HL-60/S4 treated with phorbol 12-myristate 13-acetate at 8.2 ng/mL for 4 days and 3 days (cell line): Measurements from ENCODE around the gene ST8SIA1.
"Not testable (repeated sequence)": the region's sequence is repeated elsewhere in the genome, so short reads cannot be mapped to it uniquely, and the experiment has no call there.

Experiments used
- in situ Hi-C: fragments of 300-500 bp; cut with MboI; formaldehyde crosslinking; loops from 2 replicates; pipeline ENCODE4 v1.15.0; 2022; ENCODE audit warnings: low sequenced_read_pairs

Gene ST8SIA1, protein sequence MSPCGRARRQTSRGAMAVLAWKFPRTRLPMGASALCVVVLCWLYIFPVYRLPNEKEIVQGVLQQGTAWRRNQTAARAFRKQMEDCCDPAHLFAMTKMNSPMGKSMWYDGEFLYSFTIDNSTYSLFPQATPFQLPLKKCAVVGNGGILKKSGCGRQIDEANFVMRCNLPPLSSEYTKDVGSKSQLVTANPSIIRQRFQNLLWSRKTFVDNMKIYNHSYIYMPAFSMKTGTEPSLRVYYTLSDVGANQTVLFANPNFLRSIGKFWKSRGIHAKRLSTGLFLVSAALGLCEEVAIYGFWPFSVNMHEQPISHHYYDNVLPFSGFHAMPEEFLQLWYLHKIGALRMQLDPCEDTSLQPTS

DNA sequence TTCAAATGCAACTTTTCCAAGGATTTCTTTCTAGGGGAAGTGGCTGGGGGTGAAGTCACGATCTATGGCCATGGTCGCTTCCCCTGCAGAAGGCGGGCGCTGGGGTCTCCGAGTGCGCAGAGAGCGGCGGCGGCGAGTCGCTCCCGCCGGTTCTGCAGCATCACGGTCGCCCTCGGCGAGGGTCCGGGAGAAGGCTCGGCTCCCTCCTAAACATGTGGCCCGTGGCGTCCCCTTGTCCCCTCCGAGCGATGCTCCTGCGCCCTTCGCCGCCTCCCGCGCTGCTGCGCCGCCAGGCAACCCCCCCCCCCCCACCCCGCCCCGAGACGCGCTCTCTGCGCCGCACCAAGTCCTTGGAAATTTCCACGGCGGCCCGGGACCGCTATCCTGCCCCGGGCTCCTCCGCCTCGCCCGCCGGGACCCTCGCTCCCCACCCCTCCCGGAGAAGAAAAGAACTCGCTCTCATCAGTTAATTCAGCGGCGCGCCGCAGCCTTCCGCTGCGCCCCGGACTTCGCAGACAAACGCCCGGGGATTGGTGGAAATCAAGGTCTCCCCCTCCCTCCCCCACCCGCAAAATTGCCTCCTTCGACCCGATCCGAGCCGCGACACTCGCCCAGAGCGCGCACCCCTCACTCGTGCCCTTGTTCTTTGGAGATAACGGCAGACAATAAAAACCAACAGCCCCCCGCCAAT lies at the start of gene ST8SIA1:
Gene ST8SIA1, minus strand, starts transcription at position 298 of the 691 bp plus-strand sequence. CDS start 475 bp downstream, outside the sequence.
- in situ Hi-C loops: no loop called here

DNA sequence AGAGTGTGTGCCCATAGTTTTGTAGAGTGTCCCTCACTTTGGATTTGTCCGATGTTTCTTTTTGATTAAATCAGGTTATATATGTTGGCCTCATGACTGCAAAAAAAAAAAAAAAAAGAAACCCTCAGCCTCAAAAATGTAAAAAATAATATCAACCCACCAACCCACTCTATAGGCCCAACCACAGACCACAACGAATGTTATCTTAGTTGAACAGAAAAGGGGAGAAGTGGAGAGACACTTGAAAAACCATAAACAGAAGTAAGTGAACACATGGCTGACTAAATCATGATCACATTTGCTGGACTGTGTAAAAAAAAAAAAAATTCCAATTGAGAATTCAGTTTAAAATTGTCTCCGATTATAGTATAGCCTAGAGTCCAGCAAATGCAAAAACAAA lies 45.5 kb upstream of the ST8SIA1 start:
- in situ Hi-C loops: no loop called here

DNA sequence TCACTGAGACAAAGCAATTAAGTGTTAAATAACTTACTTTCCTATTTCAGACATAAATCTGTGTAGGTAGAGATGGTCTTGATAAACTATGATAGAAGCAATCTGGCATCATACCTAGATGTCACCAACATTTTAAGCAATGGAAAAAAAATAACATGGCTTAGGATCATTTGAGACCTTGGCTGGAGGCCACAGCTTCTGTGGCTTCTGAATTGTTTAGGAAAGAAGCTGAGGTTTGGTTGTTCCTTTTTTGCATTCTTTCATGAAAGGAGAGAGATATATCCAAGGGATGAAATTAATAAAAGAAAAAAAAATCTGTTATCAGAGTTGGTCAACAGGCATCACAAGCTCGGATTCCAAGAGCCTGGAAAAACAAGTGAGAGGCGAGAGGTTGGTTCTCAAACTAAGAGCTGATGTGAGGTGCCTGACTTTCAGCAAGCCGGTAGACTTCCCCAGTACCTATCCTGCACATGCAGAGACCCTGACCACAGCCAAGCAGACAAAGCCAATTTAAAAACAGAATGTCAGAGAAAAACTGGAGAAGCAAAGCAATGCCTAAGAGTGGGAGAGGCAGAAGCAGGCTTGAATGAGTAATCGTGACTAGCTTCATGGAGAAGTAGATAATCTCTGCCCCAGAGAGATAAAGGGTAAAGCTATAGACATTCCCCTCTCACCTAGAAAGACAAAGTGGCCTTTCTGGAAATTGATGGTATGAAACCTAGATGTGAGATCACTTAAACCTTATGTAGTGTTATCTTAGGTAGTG lies 43.4 kb upstream of the ST8SIA1 start:
- in situ Hi-C loops: no loop called here

DNA sequence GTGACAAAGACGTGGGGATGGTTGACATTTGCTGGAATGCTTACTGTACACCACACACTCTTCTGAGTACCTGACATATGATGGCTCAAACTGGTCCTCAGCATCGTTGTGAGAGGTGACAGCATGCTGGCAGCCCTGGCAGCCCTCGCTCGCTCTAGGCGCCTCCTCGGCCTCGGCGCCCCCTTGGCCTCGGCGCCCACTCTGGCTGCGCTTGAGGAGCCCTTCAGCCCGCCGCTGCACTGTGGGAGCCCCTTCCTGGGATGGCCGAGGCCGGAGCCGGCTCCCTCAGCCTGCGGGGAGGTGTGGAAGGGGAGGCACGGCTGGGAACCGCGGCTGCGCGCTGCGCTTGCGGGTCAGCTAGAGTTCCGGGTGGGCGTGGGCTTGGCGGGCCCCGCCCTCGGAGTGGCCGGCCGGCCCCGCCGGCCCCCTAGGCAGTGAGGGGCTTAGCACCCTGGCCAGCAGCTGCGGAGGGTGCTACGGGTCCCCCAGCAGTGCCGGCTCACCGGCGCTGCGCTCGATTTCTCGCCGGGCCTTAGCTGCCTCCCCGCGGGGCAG lies 42.2 kb upstream of the ST8SIA1 start:
- in situ Hi-C loops: not testable (repeated sequence)

DNA sequence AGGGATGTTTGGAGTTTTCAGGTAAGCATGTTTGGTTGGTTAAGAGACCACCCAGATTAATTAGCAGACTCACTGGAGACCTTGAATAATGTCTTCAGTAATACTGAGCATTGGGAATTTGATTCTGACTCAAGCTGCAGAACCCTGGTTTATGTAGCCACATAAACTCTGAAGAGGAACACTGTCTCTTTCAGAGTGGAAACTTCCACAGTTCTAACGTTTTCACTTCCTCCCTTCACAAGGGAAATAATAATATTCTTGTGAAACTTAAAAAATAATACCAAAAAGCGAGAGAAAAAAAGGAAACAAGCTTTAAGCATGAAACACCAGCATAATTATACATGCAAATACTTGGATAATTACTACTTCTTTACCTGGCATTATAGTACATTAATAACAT lies 40.0 kb upstream of the ST8SIA1 start:
- in situ Hi-C loops: no loop called here

DNA sequence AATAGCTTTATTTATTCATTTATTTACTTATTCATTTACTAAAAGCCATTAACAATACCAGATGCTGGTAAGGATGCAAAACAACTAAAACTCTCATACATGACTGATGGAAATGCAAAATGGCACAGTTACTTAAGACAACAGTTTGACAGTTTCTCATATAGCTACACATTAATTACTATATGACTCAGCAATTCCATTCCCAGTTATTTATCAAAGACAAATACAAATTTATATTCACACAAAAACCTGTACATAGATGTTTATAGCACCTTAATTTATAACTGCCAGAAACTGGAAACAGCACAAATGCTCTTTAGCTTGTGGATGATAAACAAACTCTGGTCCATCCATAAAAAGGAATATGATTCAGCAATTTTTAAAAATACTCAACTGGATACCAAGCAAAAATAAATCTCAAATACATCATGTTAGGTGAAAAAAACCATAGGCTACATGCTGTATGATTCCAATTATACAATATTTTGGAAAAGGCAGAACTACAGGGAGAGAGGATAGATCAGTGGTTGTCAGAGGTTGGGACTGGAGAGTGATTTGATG lies 37.9 kb upstream of the ST8SIA1 start:
- in situ Hi-C loops: no loop called here

DNA sequence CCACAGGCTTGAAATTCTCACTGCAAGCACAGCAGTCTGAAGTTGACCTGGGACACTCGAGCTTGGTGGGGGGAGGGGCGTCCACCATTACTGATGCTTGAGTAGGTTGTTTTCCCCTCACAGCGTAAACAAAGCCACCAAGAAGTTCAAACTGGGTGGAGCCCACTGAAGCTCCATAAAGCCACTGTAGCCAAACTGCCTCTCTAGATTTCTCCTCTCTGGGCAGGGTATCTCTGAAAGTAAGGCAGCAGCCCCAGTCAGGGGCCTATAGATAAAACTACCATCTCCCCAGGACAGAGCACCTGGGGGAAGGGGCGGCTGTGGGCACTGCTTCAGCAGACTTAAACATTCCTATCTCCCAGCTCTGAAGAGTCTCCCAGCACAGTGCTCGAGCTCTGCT lies 31.7 kb upstream of the ST8SIA1 start:
- in situ Hi-C loops: no loop called here

DNA sequence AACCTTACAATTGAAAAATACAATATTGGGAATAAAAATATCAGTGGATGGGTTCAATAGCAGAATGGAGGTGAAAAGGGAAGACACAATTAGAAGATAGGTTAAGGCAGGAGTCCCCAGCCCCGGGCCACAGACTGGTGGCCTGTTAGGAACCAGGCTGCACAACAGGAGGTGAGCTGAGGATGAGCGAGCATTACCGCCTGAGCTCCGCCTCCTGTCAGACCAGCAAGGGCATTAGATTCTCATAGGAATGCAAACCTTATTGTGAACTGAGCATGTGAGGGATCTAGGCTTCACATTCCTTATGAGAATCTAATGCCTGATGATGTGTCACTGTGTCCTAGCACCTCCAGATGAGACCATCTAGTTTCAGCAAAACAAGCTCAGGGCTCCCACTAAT lies 27.3 kb upstream of the ST8SIA1 start:
- in situ Hi-C loops: no loop called here

DNA sequence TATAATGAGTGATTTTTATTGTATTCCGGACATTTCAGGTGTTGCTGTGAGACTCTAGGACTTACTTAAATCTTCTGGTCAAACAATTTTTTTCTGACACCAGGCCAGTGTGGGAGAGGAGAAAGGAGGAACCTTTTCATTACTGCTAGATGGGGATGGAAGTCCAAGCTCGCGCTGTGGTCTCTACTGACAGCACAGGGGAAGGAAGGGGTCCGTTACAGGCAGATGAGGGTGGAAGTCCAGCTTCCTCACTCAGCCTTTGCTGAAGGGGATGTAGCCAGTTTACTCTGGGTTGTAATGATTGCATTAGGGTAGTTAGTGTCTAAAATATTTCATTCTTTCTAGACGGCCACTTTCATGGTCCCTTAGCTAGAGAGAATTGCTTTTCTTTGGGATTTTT lies 26.3 kb upstream of the ST8SIA1 start:
- in situ Hi-C loops: no loop called here

DNA sequence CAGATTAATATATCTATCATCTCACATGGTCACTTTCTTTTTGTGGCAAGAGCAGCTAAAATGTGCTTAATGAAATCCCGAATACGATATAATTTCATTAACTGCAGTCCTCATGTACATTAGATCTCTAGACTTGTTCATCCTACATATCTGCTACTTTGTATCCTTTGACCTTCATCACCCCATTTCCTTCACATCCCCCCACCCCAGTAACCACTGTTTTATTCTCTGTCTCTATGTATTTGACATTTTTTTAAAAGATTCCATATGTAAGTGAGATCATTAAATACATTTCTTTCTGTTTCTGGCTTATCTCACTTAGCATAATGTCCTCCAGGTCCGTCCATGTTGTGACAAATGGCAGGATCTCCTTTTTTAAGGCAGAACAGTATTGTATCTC lies 23.0 kb upstream of the ST8SIA1 start:
- in situ Hi-C loops: no loop called here

DNA sequence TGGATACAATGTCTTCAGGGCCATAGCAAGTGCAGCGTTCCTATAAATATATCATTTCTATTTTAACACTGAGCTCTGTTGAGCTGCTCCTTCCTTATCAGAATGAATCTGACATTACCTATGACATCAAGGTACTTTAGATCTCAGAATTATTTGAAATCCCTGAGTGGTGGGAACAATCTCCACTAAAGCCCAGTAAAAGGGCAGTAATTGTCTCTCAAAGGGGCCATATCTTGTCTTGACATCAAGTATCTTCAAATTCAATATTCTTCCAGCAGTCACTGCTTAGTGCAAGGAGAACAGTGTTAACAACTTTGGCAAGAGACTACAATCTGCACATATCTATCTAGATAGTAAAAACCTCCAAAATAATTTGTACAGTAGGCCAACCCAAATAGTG lies 21.7 kb upstream of the ST8SIA1 start:
- in situ Hi-C loops: no loop called here

DNA sequence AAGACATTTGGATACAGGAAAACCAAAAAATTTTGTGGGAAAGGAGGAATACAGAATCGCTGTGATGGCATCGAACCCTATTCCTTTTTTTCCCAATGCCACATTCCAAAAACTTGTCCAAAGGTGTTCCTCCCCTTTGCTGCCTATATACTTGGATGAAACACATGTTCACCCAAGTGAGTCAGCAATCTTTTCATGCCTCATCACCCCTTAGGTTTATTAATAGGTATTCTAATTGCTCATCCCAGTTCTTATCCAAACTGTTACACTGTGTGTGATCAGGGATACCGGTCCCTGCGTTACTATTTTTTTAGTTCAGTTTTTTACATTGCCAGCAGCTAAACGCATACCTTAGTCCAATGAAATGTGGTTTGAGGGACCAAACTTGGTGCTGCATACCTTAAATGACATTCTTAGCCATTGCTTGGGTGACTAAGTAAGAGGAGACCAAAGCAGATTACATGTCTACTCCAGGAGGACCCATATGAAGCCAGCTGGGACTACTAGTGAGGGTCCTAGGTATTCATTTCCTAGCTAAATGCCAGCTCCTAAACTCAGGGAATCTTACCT lies 20.6 kb upstream of the ST8SIA1 start:
- in situ Hi-C loops: no loop called here

DNA sequence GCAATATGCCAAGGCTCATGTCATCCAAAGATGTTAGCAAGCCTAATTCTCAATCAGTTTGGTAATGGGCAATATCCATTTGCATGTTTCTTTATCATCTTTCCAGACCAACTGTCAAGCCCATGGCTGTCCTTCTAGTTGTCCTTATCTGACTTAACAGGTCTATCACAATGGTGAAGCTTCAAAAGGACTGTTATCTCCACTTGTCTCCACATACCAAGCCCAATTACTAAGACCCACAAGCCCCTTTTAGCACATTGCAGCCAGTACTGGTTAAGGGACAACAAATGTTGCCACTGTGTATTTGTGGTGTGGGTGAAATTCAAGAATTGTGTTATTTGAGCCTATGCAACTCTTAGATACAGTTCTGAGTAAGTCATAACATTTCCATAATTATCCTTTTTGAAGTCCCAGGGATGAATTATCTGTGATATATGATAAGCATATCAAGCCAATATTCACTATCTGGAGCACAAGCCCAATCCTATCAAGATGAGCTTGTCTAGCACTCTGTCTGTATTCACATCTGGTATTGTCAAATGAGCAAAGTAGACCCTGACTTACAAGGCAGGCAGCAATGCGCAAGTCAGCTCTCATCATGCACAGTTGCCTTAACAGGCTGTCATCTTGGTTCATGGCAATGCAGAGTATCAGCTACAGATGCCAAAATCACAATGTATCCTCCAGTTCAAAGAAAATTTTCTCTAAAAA lies 19.3 kb upstream of the ST8SIA1 start:
- in situ Hi-C loops: no loop called here

DNA sequence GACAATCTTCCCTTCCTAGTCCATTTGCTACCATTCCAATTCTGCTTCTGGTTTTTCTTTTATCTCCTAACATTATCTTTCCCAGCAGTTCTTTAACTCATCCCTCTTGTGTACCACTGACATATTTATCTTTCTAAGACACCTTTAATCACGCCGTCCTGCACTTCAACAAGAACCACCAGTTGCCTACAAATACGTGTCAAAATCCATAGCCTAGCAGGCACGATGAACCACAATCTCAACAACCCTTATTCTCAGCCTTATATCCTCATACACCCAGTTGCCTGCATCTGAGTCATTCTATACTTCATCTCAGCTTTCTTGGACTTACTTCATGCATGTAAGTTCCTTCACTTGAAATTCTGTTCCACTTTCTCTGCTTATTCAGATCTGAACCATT lies 16.4 kb upstream of the ST8SIA1 start:
- in situ Hi-C loops: no loop called here

DNA sequence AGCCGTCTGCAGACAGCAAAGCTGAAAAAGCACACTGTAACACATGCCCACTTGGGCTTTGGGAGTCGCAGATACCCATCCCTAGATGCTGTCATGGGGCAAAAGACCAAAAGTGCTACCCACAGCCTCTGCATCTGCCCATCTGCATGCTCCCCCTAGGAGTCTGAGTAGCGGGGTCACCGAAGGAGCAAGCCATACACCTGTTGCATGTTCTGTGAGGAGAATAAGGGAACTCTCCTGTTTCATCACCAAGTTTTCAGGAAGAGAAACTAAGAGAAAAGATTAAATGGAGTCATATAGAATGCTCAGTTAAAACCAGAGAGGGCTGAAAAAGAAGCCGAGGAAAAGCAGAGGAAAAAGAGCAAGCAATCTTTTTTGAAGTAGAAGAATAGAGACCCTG lies 13.7 kb upstream of the ST8SIA1 start:
- in situ Hi-C loops: no loop called here

DNA sequence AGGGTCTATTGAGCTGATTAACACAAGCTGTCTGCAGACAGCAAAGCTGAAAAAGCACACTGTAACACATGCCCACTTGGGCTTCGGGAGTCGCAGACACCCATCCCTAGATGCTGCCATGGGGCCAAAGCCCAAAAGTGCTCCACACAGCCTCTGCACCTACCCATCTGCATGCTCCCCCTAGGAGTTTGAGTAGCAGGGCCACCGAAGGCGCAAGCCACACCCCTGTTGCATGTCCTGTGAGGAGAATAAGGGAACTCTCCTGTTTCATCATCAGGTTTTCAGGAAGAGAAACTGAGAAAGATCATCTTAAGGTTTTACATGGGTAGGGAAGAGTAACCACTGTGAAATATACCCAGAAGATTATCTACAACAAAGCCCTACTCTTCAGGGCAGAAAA lies 5.6 kb upstream of the ST8SIA1 start:
- in situ Hi-C loops: no loop called here

DNA sequence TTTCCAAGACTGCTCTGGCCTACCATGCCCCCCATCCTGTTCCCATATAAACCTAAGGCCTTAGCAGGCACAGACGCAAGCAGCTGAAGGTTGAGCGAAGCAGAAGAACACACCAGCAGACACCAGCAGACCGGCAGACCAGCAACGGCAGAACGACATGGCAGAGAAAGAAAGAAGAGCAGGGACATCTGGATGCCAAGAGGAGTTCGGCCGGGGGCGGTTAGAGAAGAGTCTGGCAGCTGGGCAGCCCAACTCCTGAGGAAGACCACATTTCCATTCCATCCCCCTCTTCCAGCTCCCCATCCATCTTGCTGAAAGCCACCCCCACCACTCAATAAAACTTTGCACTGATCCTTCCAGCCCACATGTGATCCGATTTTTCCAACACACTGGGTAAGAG lies 5.2 kb upstream of the ST8SIA1 start:
- in situ Hi-C loops: no loop called here

DNA sequence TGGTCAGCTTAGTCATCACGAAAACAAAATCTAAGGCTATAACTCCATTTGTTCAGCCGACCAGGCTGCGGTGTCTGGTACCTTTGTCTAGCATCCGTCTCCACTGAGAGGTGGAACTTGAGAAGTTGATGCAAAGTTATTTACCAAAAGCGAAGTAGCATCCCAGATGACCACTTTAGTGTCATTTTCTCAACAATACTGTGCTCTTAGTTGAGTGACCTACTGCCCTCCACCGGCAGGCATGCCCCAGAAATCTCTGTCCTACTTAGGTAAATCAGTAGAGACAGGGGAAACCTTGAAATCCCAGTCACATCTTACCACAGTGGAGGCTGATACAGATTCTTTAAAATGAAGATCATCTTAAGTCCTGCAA lies 1.3 kb upstream of the ST8SIA1 start:
- in situ Hi-C loops: no loop called here

DNA sequence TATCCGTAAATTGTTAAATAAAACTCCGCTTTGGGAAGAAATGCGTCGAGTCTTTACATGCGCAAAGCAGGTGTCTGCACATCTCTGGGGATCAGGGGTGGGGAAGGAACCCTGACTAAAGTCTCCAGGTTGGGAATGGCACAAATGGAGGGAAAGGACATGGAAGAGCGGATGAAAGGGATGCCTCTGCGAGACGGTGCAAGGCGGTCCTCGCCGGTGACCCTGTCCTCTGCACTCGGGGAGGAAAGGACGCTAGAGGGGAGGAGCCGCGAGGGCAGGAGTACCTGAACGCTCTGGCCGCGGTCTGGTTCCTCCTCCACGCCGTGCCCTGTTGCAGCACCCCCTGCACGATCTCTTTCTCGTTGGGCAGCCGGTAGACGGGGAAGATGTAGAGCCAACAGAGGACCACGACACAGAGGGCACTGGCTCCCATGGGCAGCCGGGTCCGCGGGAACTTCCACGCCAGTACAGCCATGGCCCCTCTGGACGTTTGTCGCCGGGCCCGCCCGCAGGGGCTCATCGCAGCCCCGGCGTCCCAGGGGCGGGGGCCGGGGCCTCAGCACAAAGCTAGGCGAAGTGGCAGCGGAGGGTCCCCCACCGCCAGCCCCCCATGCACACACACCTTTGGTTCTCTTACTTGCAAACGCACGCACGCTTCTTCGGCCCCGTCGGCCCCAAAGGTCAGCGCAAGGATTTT lies 646 bp downstream of the ST8SIA1 start:
- in situ Hi-C loops: no loop called here
